Mesothelial cell of epicardium (in vitro differentiated cells): ENCODE data around the gene CPEB2. TPM values are rescaled to one million over a fixed set of nuclear protein-coding genes. Genes with fewer than 3 reads are reported as not detected.

Experiments used
- DNase-seq, 2 experiments: peaks; one replicate each; pipeline ENCODE4 v3.0.0; 2021; ENCODE audit warnings: low spot score in 2 of 2; ENCODE audit not compliant: unreplicated experiment in 2 of 2
- H3K27ac Mint-ChIP-seq: 2 replicates; pipeline ENCODE4 v1.8.0; 2021; ENCODE audit warnings: mixed read lengths
- H3K27me3 Mint-ChIP-seq: 2 replicates; pipeline ENCODE4 v1.8.0; 2021; ENCODE audit warnings: low read depth, mixed read lengths
- H3K36me3 Mint-ChIP-seq: 2 replicates; pipeline ENCODE4 v1.8.0; 2021; ENCODE audit warnings: mixed read lengths
- H3K4me1 Mint-ChIP-seq: 2 replicates; pipeline ENCODE4 v1.8.0; 2021; ENCODE audit warnings: mixed read lengths
- H3K4me3 Mint-ChIP-seq: 2 replicates; pipeline ENCODE4 v1.8.0; 2021; ENCODE audit warnings: mild to moderate bottlenecking, moderate library complexity, mixed read lengths
- H3K9me3 Mint-ChIP-seq: 2 replicates; pipeline ENCODE4 v1.8.0; 2021; ENCODE audit warnings: mixed read lengths
- total RNA-seq: library from RNA; stranded (reverse); gene quantifications from 3 replicates; pipeline ENCODE4 v1.2.1, GENCODE V29; 2021
- TF ChIP-seq, protein P1 (sequence below): fragments of 200-600 bp; sonication (generic); IDR thresholded peaks from one replicate; pipeline ENCODE4 v1.5.0; 2021; ENCODE audit warnings: antibody characterized with exemption; ENCODE audit not compliant: unreplicated experiment

CPEB2 gene
- total RNA-seq, 1 donor from 2014 or later: 4.1 TPM

DNA sequence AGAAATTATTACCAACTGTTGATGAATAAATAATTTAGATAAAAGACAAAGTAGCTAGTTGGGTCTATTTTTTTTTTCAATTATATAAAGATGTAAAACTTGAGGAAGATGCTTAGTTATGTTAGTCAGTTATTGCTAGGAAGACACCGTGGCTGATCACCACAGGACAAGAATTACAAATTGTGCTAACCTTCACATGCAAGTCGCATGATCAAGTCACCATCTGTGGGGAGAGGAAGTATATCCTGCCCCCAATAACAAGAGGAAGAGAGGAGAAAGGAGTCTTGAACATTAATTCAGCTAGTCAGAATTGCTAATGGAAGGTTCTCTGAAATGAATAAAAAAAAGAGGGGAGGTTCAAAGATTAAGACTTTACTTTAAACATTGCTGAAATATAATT lies 52.3 kb downstream of the CPEB2 start:
- Mint-ChIP-seq H3K4me3 (no peak overlapping the region), H3K36me3 (peaks cover 6% of the 10 kb centered on the region), H3K9me3 (peaks cover 4% of the 10 kb centered on the region), H3K4me1 (no peaks in the 10 kb centered on the region), H3K27me3 (no peaks in the 10 kb centered on the region), H3K27ac (no peak overlapping the region)
- DNase-seq: no peak
- TF ChIP-seq, protein P1, sequence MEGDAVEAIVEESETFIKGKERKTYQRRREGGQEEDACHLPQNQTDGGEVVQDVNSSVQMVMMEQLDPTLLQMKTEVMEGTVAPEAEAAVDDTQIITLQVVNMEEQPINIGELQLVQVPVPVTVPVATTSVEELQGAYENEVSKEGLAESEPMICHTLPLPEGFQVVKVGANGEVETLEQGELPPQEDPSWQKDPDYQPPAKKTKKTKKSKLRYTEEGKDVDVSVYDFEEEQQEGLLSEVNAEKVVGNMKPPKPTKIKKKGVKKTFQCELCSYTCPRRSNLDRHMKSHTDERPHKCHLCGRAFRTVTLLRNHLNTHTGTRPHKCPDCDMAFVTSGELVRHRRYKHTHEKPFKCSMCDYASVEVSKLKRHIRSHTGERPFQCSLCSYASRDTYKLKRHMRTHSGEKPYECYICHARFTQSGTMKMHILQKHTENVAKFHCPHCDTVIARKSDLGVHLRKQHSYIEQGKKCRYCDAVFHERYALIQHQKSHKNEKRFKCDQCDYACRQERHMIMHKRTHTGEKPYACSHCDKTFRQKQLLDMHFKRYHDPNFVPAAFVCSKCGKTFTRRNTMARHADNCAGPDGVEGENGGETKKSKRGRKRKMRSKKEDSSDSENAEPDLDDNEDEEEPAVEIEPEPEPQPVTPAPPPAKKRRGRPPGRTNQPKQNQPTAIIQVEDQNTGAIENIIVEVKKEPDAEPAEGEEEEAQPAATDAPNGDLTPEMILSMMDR: no peak

DNA sequence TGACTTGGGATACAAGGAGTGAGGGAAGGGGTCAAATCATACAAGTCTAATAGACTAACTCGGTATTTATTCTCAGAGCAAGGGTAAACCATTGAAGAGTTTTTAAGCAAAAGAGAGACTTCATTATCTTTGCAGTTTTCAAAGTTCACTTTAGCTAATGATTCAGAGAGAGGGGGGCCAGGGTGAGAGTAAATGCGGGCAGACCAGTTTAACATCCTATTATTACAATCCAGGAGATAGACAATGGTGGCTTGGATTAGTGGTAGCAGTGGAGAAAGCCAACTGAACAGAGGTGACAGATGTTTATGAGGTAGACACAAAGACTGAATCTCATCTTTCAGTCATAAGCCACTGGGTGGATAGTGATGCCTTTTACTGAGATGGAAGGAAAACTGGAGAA lies 57.9 kb downstream of the CPEB2 start:
- Mint-ChIP-seq H3K27me3 (no peaks in the 10 kb centered on the region), H3K27ac (no peak overlapping the region), H3K9me3 (no peaks in the 10 kb centered on the region)

GRCh38 chr4:15063341-15063740 lies 61.1 kb downstream of the CPEB2 start:
- Mint-ChIP-seq H3K4me3 (no peak overlapping the region), H3K9me3 (no peaks in the 10 kb centered on the region), H3K27ac (no peak overlapping the region), H3K4me1 (no peaks in the 10 kb centered on the region), H3K27me3 (no peaks in the 10 kb centered on the region), H3K36me3 (peaks cover 4% of the 10 kb centered on the region)
- DNase-seq: no peak
- TF ChIP-seq, protein P1: no peak

More for the DNA sequence above, 57.9 kb downstream of the CPEB2 start:
- no peak overlapping the region for H3K4me3 Mint-ChIP-seq
- TF ChIP-seq, protein P1: no peak
- H3K4me1 Mint-ChIP-seq: no peaks in the 10 kb centered on the region
- no peak for DNase-seq
- H3K36me3 Mint-ChIP-seq: peaks cover 4% of the 10 kb centered on the region

GRCh38 chr4:15065516-15065915 lies 63.2 kb downstream of the CPEB2 start:
- no peak overlapping the region for H3K27ac Mint-ChIP-seq
- TF ChIP-seq, protein P1: no peak

GRCh38 chr4:15066140-15066539 lies 63.9 kb downstream of the CPEB2 start:
- no peak overlapping the region for H3K4me3 Mint-ChIP-seq
- H3K27me3 Mint-ChIP-seq: no peaks in the 10 kb centered on the region
- no peak for DNase-seq
- TF ChIP-seq, protein P1: no peak
- H3K36me3 Mint-ChIP-seq: no peaks in the 10 kb centered on the region
- no peaks in the 10 kb centered on the region for H3K9me3 Mint-ChIP-seq
- H3K27ac Mint-ChIP-seq: no peak overlapping the region
- no peaks in the 10 kb centered on the region for H3K4me1 Mint-ChIP-seq

More at GRCh38 chr4:15065516-15065915, 63.2 kb downstream of the CPEB2 start:
- H3K36me3 Mint-ChIP-seq: no peaks in the 10 kb centered on the region
- no peaks in the 10 kb centered on the region for H3K9me3 Mint-ChIP-seq
- H3K4me1 Mint-ChIP-seq: no peaks in the 10 kb centered on the region
- H3K27me3 Mint-ChIP-seq: no peaks in the 10 kb centered on the region
- no peak for DNase-seq
- no peak overlapping the region for H3K4me3 Mint-ChIP-seq

DNA sequence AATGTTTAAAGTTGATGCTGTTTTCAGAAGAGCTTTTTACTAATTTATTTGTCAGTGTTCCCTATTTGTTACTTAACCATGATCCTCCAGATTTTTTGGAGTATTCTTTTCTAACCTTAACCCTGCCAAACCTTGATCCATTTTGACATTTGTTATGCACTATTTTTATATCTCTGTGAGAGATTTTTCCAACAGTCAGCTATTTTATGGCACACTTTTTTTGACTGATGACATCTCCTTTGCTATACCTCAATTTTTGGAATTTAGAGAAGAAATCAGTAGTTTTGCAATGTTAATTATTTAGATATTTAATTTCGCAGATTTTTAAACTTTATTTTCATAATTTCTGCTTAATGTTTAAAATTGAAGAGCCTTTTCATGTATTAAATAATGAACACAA lies 66.0 kb downstream of the CPEB2 start:
- Mint-ChIP-seq H3K4me1 (no peaks in the 10 kb centered on the region), H3K36me3 (no peaks in the 10 kb centered on the region), H3K27me3 (no peaks in the 10 kb centered on the region), H3K4me3 (no peak overlapping the region), H3K9me3 (no peaks in the 10 kb centered on the region), H3K27ac (no peak overlapping the region)
- TF ChIP-seq, protein P1: no peak
- no peak for DNase-seq
